GM18870 (cell line): Measurements from ENCODE around the gene MANEAL.
"Not testable (repeated sequence)": the region's sequence is repeated elsewhere in the genome, so short reads cannot be mapped to it uniquely, and the experiment has no call there.

Experiments used
- ATAC-seq: cut with Tn5 transposase; IDR thresholded peaks from one replicate; pipeline ENCODE4 v1.9.1; 2021; ENCODE audit warnings: moderate library complexity; ENCODE audit not compliant: unreplicated experiment

MANEAL gene

GRCh38 chr1:37793773-37794371, at the start of gene MANEAL:
Gene MANEAL, plus strand, starts transcription at chr1:37793847. Its CDS starts 336 bp downstream, at chr1:37794183.
- no peak for ATAC-seq

DNA sequence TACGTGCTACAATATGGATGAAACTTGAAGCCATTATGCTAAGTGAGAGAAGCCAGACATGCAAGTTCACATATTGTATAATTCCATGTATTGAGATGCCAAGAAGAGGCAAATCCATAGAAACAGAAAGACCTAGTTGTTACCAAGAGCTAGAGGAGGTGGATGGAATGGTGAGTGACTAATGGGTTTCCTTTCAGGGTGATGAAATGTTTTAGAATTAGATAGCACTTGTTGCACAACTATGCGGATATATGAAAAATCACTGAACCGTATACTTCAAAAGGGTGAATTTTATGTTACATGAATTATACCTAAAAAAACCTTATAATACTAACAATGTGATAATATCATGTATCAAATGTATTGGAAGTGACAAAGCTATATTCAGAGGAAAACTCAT, 46.8 kb upstream of the MANEAL start:
- no peak for ATAC-seq

DNA sequence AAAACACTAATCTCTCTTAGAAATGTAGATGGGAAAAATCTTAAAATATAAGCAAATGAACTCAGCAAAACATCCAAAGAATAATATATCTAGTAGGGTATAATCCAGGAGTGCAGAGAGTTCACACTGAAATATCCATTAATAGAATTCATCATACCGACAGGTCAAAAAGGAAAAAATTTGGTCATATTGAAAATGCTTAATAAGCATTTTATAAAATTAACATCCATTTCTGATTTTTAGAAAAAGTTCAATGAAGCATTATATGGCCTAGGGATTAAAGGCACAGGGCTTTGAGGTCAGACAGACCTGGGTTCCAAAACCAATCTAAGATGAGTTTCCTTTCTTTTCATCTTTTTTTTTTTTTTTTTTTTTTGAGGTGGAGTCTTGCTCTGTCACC, 45.1 kb upstream of the MANEAL start:
- no peak for ATAC-seq

DNA sequence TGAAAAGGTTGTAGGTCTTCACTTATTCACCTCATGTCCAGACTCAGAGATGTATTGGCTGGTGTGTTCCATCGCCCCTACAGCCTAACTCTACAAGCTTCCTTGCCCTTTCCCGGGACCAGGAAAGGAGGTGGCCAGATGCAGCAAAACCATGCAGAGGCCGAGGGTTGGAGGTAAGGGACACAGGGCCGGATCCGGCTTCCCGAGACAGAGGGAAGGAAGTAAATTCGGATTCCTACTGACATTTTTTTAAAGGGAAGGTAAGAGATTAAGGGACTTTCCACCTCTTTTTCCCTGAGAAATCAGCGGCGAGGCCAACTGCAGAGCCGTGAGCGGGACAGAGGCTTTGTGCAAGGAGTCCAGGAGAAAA, 41.4 kb upstream of the MANEAL start:
- ATAC-seq: no peak

- no peak for ATAC-seq
Observed at GRCh38 chr1:37752583-37753471, 40.8 kb upstream of the MANEAL start.

DNA sequence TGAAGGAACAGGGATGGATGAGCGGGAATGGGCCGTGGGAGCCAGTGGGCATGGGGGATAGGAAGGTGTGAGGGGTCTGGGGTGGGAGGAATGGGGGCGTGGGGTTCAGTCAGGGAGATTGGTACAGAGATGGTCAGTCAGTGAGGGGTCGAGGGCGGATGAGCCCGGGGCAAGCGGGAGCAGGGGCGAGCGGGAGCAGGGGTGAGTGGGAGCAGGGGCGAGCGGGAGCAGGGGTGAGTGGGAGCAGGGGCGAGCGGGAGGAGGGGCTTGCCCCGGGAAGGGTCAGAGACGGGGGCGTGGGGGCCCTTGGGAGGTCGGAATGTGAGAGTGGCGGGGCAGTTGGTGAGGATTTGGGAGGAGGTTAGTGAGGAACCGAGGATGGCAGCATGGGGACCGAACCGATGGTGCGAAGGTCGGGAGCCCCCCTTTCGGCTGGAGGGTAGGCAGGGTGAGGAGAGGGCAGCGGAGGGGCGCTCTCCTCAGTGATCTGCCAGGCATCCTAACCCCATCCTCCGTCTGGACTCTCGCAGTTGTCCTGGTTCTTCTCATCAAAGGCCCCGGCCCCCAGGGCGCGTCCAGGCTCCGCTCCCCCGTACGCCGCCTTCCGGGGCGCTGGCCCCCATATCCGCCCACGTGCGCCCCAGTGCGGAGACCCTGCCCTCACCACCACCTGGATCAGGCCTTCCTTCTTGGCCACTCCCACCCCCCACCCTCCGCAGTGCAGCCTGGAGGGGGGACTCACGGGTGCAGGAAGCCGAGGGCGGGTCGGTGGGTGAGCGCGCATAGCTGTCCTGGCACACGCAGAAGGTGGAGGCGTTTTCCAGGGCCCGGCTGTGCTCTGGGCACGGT, 40.0 kb upstream of the MANEAL start:
- no peak for ATAC-seq

DNA sequence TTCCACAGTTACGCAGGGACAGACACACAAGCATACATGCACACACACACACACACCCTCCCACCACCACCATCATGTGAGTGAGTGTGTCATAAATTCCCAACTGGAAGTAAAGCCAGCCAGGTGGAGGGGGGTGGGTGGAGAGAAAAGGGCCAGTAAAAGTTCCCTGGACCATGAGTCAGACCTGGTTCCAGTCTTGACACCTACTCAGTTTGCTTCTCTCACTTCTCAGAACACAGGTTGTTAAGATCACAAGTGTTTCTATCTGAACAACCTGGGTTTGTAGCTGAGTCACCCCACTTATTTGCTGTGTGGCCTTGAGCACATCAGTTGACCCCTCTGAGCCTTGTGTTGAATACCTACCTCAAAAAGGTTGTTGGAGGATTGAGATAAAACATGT, 38.4 kb upstream of the MANEAL start:
- no peak for ATAC-seq

DNA sequence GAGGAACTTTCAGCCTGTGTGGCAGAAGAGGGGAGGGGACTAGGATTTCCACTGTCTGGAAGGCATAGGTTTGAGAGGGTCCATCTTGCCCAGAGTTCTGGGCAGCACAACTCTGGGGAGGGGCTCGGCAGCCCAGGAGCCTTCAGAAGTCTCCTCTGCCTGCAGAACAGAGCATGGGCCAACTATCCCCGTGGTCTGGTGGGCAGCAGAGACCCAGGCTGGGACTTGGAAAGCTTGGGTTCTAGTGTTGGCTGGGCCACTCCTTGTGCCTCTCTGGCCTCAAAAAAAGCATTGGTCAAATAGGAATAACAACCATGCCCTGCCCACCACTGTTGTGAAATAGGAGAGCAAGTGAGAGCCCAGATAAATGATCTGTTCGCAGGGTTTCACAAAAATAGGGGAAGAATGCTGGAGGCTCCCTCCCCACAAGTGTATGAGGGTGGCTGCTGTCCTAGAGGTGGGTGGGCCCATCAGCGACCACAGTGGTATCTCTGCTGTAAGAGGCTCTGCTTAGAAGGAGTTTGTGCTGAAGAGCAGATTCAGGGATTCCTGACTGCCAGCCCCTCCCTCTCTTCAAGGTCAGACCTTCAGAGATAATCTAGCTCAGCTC, 37.6 kb upstream of the MANEAL start:
- no peak for ATAC-seq

- ATAC-seq: no peak
Observed at GRCh38 chr1:37759451-37759850, 34.2 kb upstream of the MANEAL start.

DNA sequence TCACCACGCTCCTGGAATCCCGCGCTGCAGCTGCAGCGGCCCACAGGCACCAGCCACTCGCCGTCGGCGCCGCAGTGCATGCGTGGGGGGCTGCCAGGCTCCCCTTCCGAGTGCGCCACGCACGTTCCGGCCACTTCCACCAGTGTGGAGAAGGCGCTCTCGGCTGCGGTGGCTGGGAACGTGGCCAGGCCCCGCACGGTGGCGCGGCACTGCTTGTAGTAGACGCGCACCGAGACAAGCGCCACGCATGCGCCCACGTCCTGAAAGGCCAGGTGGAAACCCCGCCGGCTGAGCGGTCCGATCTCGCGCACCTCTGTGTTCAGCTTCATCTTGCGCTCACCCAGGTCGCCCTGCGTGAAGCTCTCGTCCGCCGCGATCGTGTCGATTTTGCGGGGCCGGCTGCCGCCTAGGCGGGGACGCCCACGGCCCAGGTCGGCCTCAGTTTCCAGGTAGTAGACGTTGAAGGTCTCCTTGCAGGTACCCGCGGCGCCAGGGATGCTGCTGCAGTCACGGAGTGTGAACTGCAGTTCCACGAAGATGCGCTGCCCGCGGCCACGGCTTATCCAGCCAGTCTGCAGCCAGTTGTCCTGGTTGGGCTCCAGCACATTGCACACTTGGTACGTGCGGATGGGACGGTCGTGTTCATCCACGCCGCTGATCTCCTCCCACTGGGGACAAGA, 32.1 kb upstream of the MANEAL start:
- no peak for ATAC-seq

GRCh38 chr1:37762516-37762915, 31.1 kb upstream of the MANEAL start:
- ATAC-seq: no peak

GRCh38 chr1:37763791-37764413, 29.7 kb upstream of the MANEAL start:
- ATAC-seq: no peak

DNA sequence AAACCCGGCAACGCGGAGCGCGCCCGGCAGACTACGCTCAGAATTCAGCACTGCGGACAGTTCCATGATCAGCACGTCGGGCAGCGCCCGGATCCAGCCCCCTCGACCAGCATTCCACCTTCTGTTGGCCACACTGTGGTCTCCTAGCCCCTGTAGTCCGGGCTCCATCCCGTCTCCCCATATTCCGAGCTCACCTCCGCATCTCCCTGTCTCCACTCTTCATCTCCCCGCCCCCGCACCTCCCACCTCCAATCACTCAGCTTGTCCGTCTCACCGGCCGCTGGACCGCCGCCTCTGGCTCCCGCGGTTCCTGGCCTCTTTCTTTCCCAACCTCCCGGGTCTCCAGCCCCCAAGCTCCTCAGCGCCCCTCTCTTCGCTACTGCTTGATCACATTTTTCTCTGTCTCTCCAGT, 29.2 kb upstream of the MANEAL start:
- no peak for ATAC-seq

- ATAC-seq: no peak
Observed at GRCh38 chr1:37764888-37765441, 28.7 kb upstream of the MANEAL start, which contains the start of gene EPHA10. Gene EPHA10, minus strand, starts transcription at chr1:37765120. Its CDS starts 54 bp downstream, at chr1:37765066.

DNA sequence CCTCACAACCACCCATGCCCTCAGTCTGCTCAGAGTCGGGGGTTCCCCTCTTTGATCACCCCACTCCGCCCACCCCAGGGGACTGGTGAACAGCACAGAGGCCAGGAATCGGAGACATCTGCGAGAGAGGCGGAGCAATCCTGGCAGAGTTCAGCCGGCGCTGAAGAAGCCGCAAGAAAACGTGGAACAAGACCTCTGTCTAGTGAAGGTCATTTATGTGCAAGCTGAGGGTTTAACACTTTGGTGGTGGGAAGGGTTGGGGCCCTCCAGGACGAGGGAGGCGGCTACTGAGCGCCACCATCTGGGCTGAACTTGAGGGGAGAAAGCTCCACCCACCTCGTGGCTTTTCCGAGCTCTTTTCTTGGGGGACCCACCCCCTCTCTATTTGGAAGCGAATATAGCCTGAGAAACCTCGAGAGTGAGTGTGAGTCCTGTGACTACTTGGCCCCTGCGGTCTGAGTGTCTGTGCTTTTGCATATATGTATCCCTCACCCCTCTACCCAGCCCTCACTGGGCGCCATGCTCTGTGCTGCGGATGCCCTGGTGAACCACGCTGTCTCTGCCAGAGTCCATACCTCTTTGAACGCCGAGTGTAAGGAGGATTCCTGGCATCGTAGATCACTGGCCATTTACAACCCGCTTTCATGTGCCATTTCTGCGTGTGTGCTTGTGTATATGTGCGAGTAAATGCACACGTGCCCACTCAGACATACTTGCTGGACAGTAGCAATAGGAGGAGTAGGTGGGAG, 27.6 kb upstream of the MANEAL start:
- ATAC-seq: no peak

- no peak for ATAC-seq
Observed at GRCh38 chr1:37767488-37767887, 26.2 kb upstream of the MANEAL start.

DNA sequence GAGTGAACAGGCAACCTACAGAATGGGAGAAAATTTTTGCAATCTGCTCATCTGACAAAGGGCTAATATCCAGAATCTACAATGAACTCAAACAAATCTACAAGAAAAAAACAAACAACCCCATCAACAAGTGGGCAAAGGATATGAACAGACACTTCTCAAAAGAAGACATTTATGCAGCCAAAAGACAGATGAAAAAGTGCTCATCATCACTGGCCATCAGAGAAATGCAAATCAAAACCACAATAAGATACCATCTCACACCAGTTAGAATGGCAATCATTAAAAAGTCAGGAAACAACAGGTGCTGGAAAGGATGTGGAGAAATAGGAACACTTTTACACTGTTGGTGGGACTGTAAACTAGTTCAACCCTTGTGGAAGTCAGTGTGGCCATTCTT, 22.2 kb upstream of the MANEAL start:
- ATAC-seq: not testable (repeated sequence)

DNA sequence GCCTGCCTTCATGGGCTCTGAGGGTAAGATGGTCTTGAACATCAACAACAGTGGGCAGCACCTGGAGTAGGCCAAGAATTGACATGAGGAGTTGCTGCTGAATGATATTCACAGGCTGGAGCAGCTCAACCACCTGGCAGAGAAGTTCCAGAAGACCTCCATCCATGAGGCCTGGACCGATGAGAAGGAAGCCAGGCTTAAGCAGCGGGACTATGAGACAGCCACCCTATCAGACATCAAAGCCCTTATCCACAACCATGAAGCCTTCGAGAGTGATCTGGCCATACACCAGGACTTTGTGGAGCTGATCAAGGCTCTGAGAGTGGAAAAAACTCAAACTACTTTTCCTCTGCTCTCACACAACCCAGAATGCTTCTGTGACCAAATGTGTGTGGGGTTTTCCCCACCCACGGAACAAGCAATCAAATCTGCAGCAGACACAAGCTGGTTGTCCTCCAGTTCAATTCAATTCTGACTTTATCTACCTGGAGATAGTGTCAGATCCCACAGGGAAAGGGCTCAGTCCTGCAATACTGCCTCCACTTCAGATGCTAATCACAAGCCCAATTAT, 16.6 kb upstream of the MANEAL start:
- no peak for ATAC-seq

GRCh38 chr1:37778654-37779053, 15.0 kb upstream of the MANEAL start:
- no peak for ATAC-seq
